GM19438 (cell line): ENCODE data around the gene E2F1.
A peak's percentile ranks its signal among the peaks of the same experiment; 100 is the strongest.

ENCODE experiments used
- ATAC-seq: cut with Tn5 transposase; IDR thresholded peaks from one replicate; pipeline ENCODE4 v1.9.1; 2021; ENCODE audit warnings: low read depth; ENCODE audit not compliant: unreplicated experiment

The E2F1 gene

GRCh38 chr20:33659341-33660034 lies 26.7 kb downstream of the E2F1 start:
- no peak for ATAC-seq

GRCh38 chr20:33658929-33659328 lies 27.3 kb downstream of the E2F1 start:
- no peak for ATAC-seq

- no peak for ATAC-seq
Observed at GRCh38 chr20:33658510-33658909, 27.7 kb downstream of the E2F1 start.

GRCh38 chr20:33657704-33658095 lies 28.5 kb downstream of the E2F1 start:
- no peak for ATAC-seq

GRCh38 chr20:33656783-33657703 lies 29.1 kb downstream of the E2F1 start:
- no peak for ATAC-seq

- ATAC-seq: no peak
Observed at GRCh38 chr20:33656010-33656782, 30.0 kb downstream of the E2F1 start.

- ATAC-seq: no peak
Observed at GRCh38 chr20:33655164-33655563, 31.0 kb downstream of the E2F1 start.

- no peak for ATAC-seq
Observed at GRCh38 chr20:33654680-33655161, 31.5 kb downstream of the E2F1 start.

GRCh38 chr20:33653900-33654596 lies 32.1 kb downstream of the E2F1 start:
- no peak for ATAC-seq

- ATAC-seq: no peak
Observed at GRCh38 chr20:33653218-33653899, 32.8 kb downstream of the E2F1 start.

- ATAC-seq: no peak
Observed at GRCh38 chr20:33651562-33652048, 34.6 kb downstream of the E2F1 start.

- no peak for ATAC-seq
Observed at GRCh38 chr20:33650753-33651561, 35.2 kb downstream of the E2F1 start.

GRCh38 chr20:33650111-33650752 lies 36.0 kb downstream of the E2F1 start:
- ATAC-seq: no peak

- ATAC-seq: no peak
Observed at GRCh38 chr20:33649201-33649681, 36.9 kb downstream of the E2F1 start.

GRCh38 chr20:33648396-33649004 lies 37.7 kb downstream of the E2F1 start:
- ATAC-seq: no peak

GRCh38 chr20:33647603-33648395 lies 38.4 kb downstream of the E2F1 start:
- peak; percentile 78 for ATAC-seq
